K562 (cell line): Measurements from ENCODE around the gene CA7. TPM values are rescaled to one million over a fixed set of nuclear protein-coding genes. Genes with fewer than 3 reads are reported as not detected.

Experiments
- ATAC-seq: fragments of 200-7000 bp; cut with Tn5 transposase; 3 replicates; pipeline ENCODE4 v1.9.1; 2020; ENCODE audit warnings: moderate library complexity
- BruUV-seq: library from RNA; stranded (reverse); fragments of 400-500 nt; replicated peaks from 2 replicates; lab custom pipeline; 2021; lab: Mats Ljungman, UMichigan
- CTCF ChIA-PET: fragments of 300-600 bp; formaldehyde crosslinking; extraction: SDS; loops from one replicate; lab custom pipeline; 2021; ENCODE audit warnings: low intra/inter-chr PET ratio; lab: Yijun Ruan, JAX
- POLR2A ChIA-PET: fragments of 300-600, 350-650 bp; sonication (Branson Sonifier 250); formaldehyde crosslinking; extraction: SDS; loops from one replicate; lab custom pipeline; 2021; ENCODE audit warnings: antibody characterized with exemption, inconsistent platforms; lab: Yijun Ruan, JAX
- DNase-seq, 4 experiments: peaks; one replicate each; pipeline versions ENCODE4 v3.0.0 to v3.0.0-alpha.2; 2011 to 2018; ENCODE audit warnings: low spot score in 3 of 4, mixed read lengths in 3 of 4; ENCODE audit errors: extremely low read depth in 1 of 4
- FAIRE-seq: peaks from 2 replicates; lab custom pipeline; 2011; peaks lifted over from hg19 to GRCh38; lab: Jason Lieb, UNC
- H2AFZ ChIP-seq: 2 replicates; pipeline ENCODE4 v1.6.0; 2011; ENCODE audit warnings: low read depth, low read length, control low read depth, inconsistent platforms
- H3K27ac ChIP-seq: fragments of 200-600 bp; 3 replicates; pipeline ENCODE4 v1.8.0; 2011; ENCODE audit warnings: low read depth, mild to moderate bottlenecking, control low read depth, inconsistent platforms, low read length, moderate library complexity, mixed read lengths; ENCODE audit errors: extremely low read depth
- H3K27me3 ChIP-seq, 2 experiments: fragments of 300-600 bp in 1 of 2; 2 replicates in 1 of 2; 3 replicates in 1 of 2; pipeline versions ENCODE4 v1.6.0 to v1.8.0; 2011; ENCODE audit warnings: inconsistent platforms in 2 of 2, low read length in 2 of 2, mild to moderate bottlenecking in 1 of 2, mixed read lengths in 1 of 2, moderate library complexity in 1 of 2; ENCODE audit not compliant: control insufficient read depth in 2 of 2, insufficient read depth in 2 of 2
- H3K36me3 ChIP-seq: fragments of 300-600 bp; 3 replicates; pipeline ENCODE4 v1.8.0; 2011; ENCODE audit warnings: mild to moderate bottlenecking, low read length, inconsistent platforms; ENCODE audit not compliant: control insufficient read depth, insufficient read depth
- H3K4me1 ChIP-seq, 2 experiments: fragments of 200-600 bp in 1 of 2; replicated peaks in 1 of 2; 2 replicates in 1 of 2; 3 replicates in 1 of 2; pipeline versions ENCODE4 v1.5.1 to v1.8.0; 2011; ENCODE audit warnings: inconsistent platforms in 2 of 2, low read length in 2 of 2, mild to moderate bottlenecking in 1 of 2, mixed read lengths in 1 of 2, moderate library complexity in 1 of 2; ENCODE audit not compliant: control insufficient read depth in 2 of 2, insufficient read depth in 2 of 2
- H3K4me2 ChIP-seq: 2 replicates; pipeline ENCODE4 v1.6.1; 2011; ENCODE audit warnings: low read length, control low read depth, inconsistent platforms, mixed read lengths; ENCODE audit not compliant: insufficient read depth
- H3K4me3 ChIP-seq: fragments of 200-600 bp; sonication (generic), shearing (Covaris generic); 2 replicates; pipeline ENCODE4 v1.5.1; 2016; ENCODE audit warnings: control low read depth, inconsistent platforms
- H3K79me2 ChIP-seq: fragments of 200-600 bp; 3 replicates; pipeline ENCODE4 v1.8.0; 2011; ENCODE audit warnings: low read length, inconsistent platforms; ENCODE audit not compliant: control insufficient read depth, insufficient read depth
- H3K9ac ChIP-seq, 2 experiments: 2 replicates each; pipeline versions ENCODE4 v1.6.0 to v1.6.1; 2011; ENCODE audit warnings: low read depth in 2 of 2, low read length in 2 of 2, control low read depth in 1 of 2, inconsistent platforms in 1 of 2, mild to moderate bottlenecking in 1 of 2, mixed read lengths in 1 of 2; ENCODE audit not compliant: insufficient read depth in 1 of 2
- H3K9me1 ChIP-seq: one replicate; pipeline ENCODE4 v1.6.0; 2011; ENCODE audit warnings: inconsistent platforms, mild to moderate bottlenecking, low read length, moderate library complexity; ENCODE audit not compliant: control insufficient read depth, insufficient read depth
- H3K9me3 ChIP-seq: replicated peaks from 2 replicates; pipeline ENCODE4 v1.5.1; 2011; ENCODE audit warnings: low read depth, low read length, inconsistent platforms; ENCODE audit not compliant: control insufficient read depth, insufficient read depth
- H4K20me1 ChIP-seq: replicated peaks from 2 replicates; pipeline ENCODE4 v1.6.1; 2011; ENCODE audit warnings: low read length, inconsistent platforms, mixed read lengths; ENCODE audit not compliant: control insufficient read depth, insufficient read depth
- CHCHD3 ChIP-seq: fragments of 250-450 bp; sonication (Bioruptor Pico); IDR thresholded peaks from 2 replicates; pipeline ENCODE4 v2.1.2; 2022; ENCODE audit warnings: mild to moderate bottlenecking
- EZH2 ChIP-seq: IDR thresholded peaks from 2 replicates; pipeline ENCODE4 v1.6.1; 2012; ENCODE audit warnings: low read depth, mild to moderate bottlenecking, inconsistent platforms, low read length, borderline replicate concordance
- FUS ChIP-seq: fragments of 200-400 bp; formaldehyde crosslinking; optimal IDR thresholded peaks from 2 replicates; pipeline ENCODE3; 2017; ENCODE audit warnings: low read depth, low read length
- SAP30 ChIP-seq: fragments of 200-600 bp; sonication (generic); IDR thresholded peaks from 2 replicates; pipeline ENCODE4 v1.6.1; 2012; ENCODE audit warnings: borderline replicate concordance, low read depth, mild to moderate bottlenecking, moderate library complexity, low read length, control low read depth, inconsistent platforms; ENCODE audit not compliant: insufficient read depth, poor library complexity, severe bottlenecking
- SP2 ChIP-seq: IDR thresholded peaks from 2 replicates; pipeline ENCODE4 v1.6.1; 2011; ENCODE audit warnings: mild to moderate bottlenecking, low read depth, low read length, moderate library complexity; ENCODE audit not compliant: poor library complexity, severe bottlenecking; ENCODE audit errors: extremely low read depth
- SRSF7 ChIP-seq: fragments of 200-400 bp; formaldehyde crosslinking; optimal IDR thresholded peaks from 2 replicates; pipeline ENCODE3; 2017; ENCODE audit warnings: mild to moderate bottlenecking, low read depth, low read length
- TFE3 ChIP-seq: fragments of 450-650 bp; formaldehyde crosslinking; IDR thresholded peaks from 2 replicates; pipeline ENCODE4 v1.4.0; 2020; ENCODE audit warnings: mild to moderate bottlenecking, mixed read lengths
- ZFP36 ChIP-seq: fragments of 150-350 bp; IDR thresholded peaks from 2 replicates; pipeline ENCODE4 v1.6.1; 2018; ENCODE audit warnings: low read length, low read depth; ENCODE audit not compliant: partially characterized antibody
- ZHX1 ChIP-seq: fragments of 150-350 bp; conservative IDR thresholded peaks from 2 replicates; pipeline ENCODE4 v1.6.1; 2014; ENCODE audit warnings: low read length
- ZNF224 ChIP-seq: sonication (generic); formaldehyde crosslinking; IDR thresholded peaks from 2 replicates; pipeline ENCODE4 v1.8.0; 2022; ENCODE audit warnings: mild to moderate bottlenecking, missing genetic modification reagents
- ZNF551 ChIP-seq: fragments of 250-450 bp; sonication (Bioruptor Pico); IDR thresholded peaks from 2 replicates; pipeline ENCODE4 v1.5.0; 2021; ENCODE audit warnings: mild to moderate bottlenecking, moderate library complexity
- WGBS: fragments of 100-300 bp; shearing (Covaris generic); methylation state at CpG from one replicate; pipeline ENCODE4 v1.1.6; 2016; ENCODE audit warnings: low coverage, mixed read lengths; ENCODE audit not compliant: insufficient coverage; ENCODE audit errors: missing lambda C conversion rate; 5-methylcytosine and 5-hydroxymethylcytosine counted together
- in situ Hi-C: fragments of 300-500 bp; cut with MboI; formaldehyde crosslinking; loops from 4 replicates; pipeline ENCODE4 v1.15.0; 2018; ENCODE audit warnings: inconsistent platforms, mixed read lengths
- intact Hi-C: fragments of 100-400 bp; cut with micrococcal nuclease; formaldehyde crosslinking; loops from 2 replicates; pipeline ENCODE4 v1.14.2; 2022
- polyA plus RNA-seq, 8 experiments: library from polyadenylated mRNA; depleted of rRNA in 4 of 8; stranded (reverse) in 5 of 8; unstranded in 3 of 8; fragments of >200 nt; fragmentation: Nextera tagmentation in 2 of 8; fragmentation: Illumina TruSeq in 1 of 8; extraction: Ambion mirVana in 2 of 8; extraction: Trizol in 1 of 8; gene quantifications; 2 replicates each; pipeline versions ENCODE4 v1.2.1 to v1.2.3, GENCODE V29; 2011 to 2014; ENCODE audit warnings: inconsistent platforms in 1 of 8, missing spikeins in 1 of 8
- total RNA-seq, 7 experiments: library from RNA; depleted of rRNA in 6 of 7; stranded (reverse); fragments of >200 nt in 6 of 7; fragmentation: Illumina TruSeq in 2 of 7; extraction: Trizol in 2 of 7; gene quantifications; 2 replicates each; pipeline versions ENCODE4 v1.2.1 to v1.2.3, GENCODE V29; 2011 to 2021; ENCODE audit warnings: low replicate concordance in 1 of 7
- TF ChIP-seq, protein P1 (sequence below): fragments of 450-650 bp; formaldehyde crosslinking; IDR thresholded peaks from 2 replicates; pipeline ENCODE4 v1.4.0; 2022; ENCODE audit warnings: missing genetic modification characterization

CA7 gene
- total and polyA plus RNA-seq, 9 of the 15 experiments (the other 6 are each of a cell fraction or from before 2014, with no cell fraction given): 0.03 to 0.07 (median 0.05) TPM; not detected in 5

DNA sequence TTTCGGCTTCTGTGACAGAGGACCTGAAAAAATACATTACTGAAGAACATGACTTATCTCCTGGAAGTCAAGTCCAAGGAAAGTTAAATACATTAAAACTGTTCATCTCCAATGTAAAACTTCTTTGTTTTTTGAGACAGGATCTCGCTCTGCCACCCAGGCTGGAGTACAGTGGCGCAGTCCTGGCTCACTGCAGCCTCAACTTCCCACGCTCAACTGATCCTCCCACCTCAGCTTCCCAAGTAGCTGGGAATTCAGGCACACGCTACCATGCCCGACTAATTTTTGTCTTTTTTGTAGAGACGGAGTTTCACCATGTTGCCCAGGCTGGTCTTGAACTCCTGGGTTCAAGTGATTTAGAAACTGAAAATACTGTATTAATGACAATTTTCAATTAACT lies 33.2 kb upstream of the CA7 start:
- Histone ChIP-seq H3K4me2 (no peak overlapping the region), H3K9ac (no peak overlapping the region), H3K9me1 (no peaks in the 10 kb centered on the region), H3K9me3 (no peaks in the 10 kb centered on the region), H3K27ac (no peak overlapping the region), H3K27me3 (no peaks in the 10 kb centered on the region)
- DNase-seq (no peak), ATAC-seq (no peak), FAIRE-seq (no peak)
- no TSS peak for BruUV-seq
- TF ChIP-seq TFE3 (CRISPR knock-in tag) (no peak), CHCHD3 (no peak), SRSF7 (no peak), SP2 (no peak), ZNF224 (CRISPR knock-in tag) (no peak), FUS (no peak), ZNF551 (CRISPR knock-in tag) (no peak), ZFP36 (no peak), EZH2 (no peak), ZHX1 (no peak), SAP30 (no peak)
- TF ChIP-seq, protein P1, sequence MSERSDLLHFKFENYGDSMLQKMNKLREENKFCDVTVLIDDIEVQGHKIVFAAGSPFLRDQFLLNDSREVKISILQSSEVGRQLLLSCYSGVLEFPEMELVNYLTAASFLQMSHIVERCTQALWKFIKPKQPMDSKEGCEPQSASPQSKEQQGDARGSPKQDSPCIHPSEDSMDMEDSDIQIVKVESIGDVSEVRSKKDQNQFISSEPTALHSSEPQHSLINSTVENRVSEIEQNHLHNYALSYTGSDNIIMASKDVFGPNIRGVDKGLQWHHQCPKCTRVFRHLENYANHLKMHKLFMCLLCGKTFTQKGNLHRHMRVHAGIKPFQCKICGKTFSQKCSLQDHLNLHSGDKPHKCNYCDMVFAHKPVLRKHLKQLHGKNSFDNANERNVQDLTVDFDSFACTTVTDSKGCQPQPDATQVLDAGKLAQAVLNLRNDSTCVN (CRISPR knock-in tag): no peak
- TF ChIP-seq, all 486 proteins: peak for 0
- no peaks in the 10 kb centered on the region for H3K4me1 ChIP-seq
- ChIA-PET CTCF (no interaction called here), POLR2A (interaction anchor here (0.6 to 1.0 kb wide), 3 partner anchors 10 to 19 kb away, joined by 3 to 5 read pairs (median 3); partner anchors contain the start of gene TERB1)
- H3K4me3 ChIP-seq: no peak overlapping the region
- in situ Hi-C loops (no loop called here), intact Hi-C loops (no loop called here)
- 93% methylated on average over 7 of the region's 7 CpGs for WGBS
- H2AFZ ChIP-seq: no peak overlapping the region
- no peaks in the 10 kb centered on the region for H4K20me1 ChIP-seq
- peaks cover 88% of the 10 kb centered on the region for H3K36me3 ChIP-seq
- no peaks in the 10 kb centered on the region for H3K79me2 ChIP-seq
